Endothelial cell of umbilical vein (primary cell): ENCODE measurements around the gene PLPP3. TPM values are rescaled to one million over a fixed set of nuclear protein-coding genes. Genes with fewer than 3 reads are reported as not detected.

ENCODE experiments used
- BruUV-seq: library from RNA; stranded (reverse); fragments of 400-500 nt; replicated peaks from 2 replicates; lab custom pipeline; 2021; lab: Mats Ljungman, UMichigan
- CTCF ChIA-PET: fragments of 300-600, 350-600 bp; sonication (Branson Sonifier 250); formaldehyde crosslinking; loops from one replicate; lab custom pipeline; 2021; ENCODE audit warnings: antibody characterized with exemption, inconsistent platforms; lab: Charles Lee
- POLR2A ChIA-PET: fragments of 300-600, 350-600 bp; sonication (Branson Sonifier 250); formaldehyde crosslinking; loops from one replicate; lab custom pipeline; 2021; ENCODE audit warnings: antibody characterized with exemption, inconsistent platforms; lab: Charles Lee
- DNase-seq: peaks from one replicate; pipeline ENCODE4 v3.0.0-alpha.2; 2011; ENCODE audit warnings: low read depth, low spot score
- FAIRE-seq: peaks from 2 replicates; lab custom pipeline; 2011; peaks lifted over from hg19 to GRCh38; lab: Jason Lieb, UNC
- H2AFZ ChIP-seq: 2 replicates; pipeline ENCODE4 v1.6.0; 2012; ENCODE audit warnings: low read depth, low read length, control low read depth, inconsistent platforms
- H3K27ac ChIP-seq: 2 replicates; pipeline ENCODE4 v1.5.1; 2011; ENCODE audit warnings: low read depth, mild to moderate bottlenecking, control low read depth, low read length, moderate library complexity; ENCODE audit not compliant: insufficient read depth
- H3K27me3 ChIP-seq, 2 experiments: 2 replicates each; pipeline versions ENCODE4 v1.6.0 to v1.6.1; 2011; ENCODE audit warnings: low read length in 2 of 2, mixed read lengths in 1 of 2; ENCODE audit not compliant: control insufficient read depth in 2 of 2, insufficient read depth in 2 of 2
- H3K36me3 ChIP-seq, 2 experiments: 2 replicates in 1 of 2; 3 replicates in 1 of 2; pipeline ENCODE4 v1.5.1; 2011; ENCODE audit warnings: low read length in 2 of 2, mild to moderate bottlenecking in 1 of 2, moderate library complexity in 1 of 2; ENCODE audit not compliant: control insufficient read depth in 2 of 2, insufficient read depth in 2 of 2; ENCODE audit errors: extremely low read depth in 1 of 2
- H3K4me1 ChIP-seq: 3 replicates; pipeline ENCODE4 v1.5.1; 2011; ENCODE audit warnings: mild to moderate bottlenecking, low read length; ENCODE audit not compliant: control insufficient read depth, insufficient read depth; ENCODE audit errors: extremely low read depth
- H3K4me2 ChIP-seq: 2 replicates; pipeline ENCODE4 v1.6.1; 2011; ENCODE audit warnings: low read length, control low read depth, mixed read lengths; ENCODE audit not compliant: insufficient read depth
- H3K4me3 ChIP-seq, 3 experiments: fragments of 200-600 bp in 1 of 3; sonication (generic), shearing (Covaris generic) in 1 of 3; replicated peaks in 1 of 3; 2 replicates each; pipeline ENCODE4 v1.5.1; 2011 to 2016; ENCODE audit warnings: control low read depth in 3 of 3, low read length in 3 of 3, mild to moderate bottlenecking in 2 of 3, inconsistent platforms in 1 of 3, low read depth in 1 of 3, moderate library complexity in 1 of 3; ENCODE audit not compliant: insufficient read depth in 1 of 3
- H3K79me2 ChIP-seq: 2 replicates; pipeline ENCODE4 v1.6.0; 2012; ENCODE audit warnings: low read length, inconsistent platforms; ENCODE audit not compliant: control insufficient read depth, insufficient read depth
- H3K9ac ChIP-seq: replicated peaks from 2 replicates; pipeline ENCODE3; 2011; ENCODE audit warnings: low read length, control low read depth; ENCODE audit not compliant: insufficient read depth; ENCODE audit errors: extremely low read depth
- H3K9me1 ChIP-seq: replicated peaks from 3 replicates; pipeline ENCODE4 v1.6.0; 2011; ENCODE audit warnings: mild to moderate bottlenecking, low read length; ENCODE audit not compliant: control insufficient read depth, insufficient read depth; ENCODE audit errors: extremely low read depth
- H3K9me3 ChIP-seq: replicated peaks from 2 replicates; pipeline ENCODE4 v1.5.1; 2012; ENCODE audit warnings: low read length, inconsistent platforms; ENCODE audit not compliant: control insufficient read depth, insufficient read depth
- H4K20me1 ChIP-seq: replicated peaks from 2 replicates; pipeline ENCODE3; 2011; ENCODE audit warnings: mild to moderate bottlenecking, low read length; ENCODE audit not compliant: control insufficient read depth, insufficient read depth; ENCODE audit errors: extremely low read depth
- EZH2 ChIP-seq: IDR thresholded peaks from 2 replicates; pipeline ENCODE4 v1.6.1; 2012; ENCODE audit warnings: borderline replicate concordance, low read depth, mild to moderate bottlenecking, moderate library complexity, low read length, inconsistent platforms; ENCODE audit not compliant: severe bottlenecking
- FOS ChIP-seq: IDR thresholded peaks from 2 replicates; pipeline ENCODE4 v1.6.1; 2011; ENCODE audit warnings: mild to moderate bottlenecking, low read length, moderate library complexity, borderline replicate concordance; ENCODE audit not compliant: insufficient read depth
- GATA2 ChIP-seq: IDR thresholded peaks from 2 replicates; pipeline ENCODE4 v1.7.0; 2011; ENCODE audit warnings: low read depth, mild to moderate bottlenecking, moderate library complexity, mixed read lengths, low read length; ENCODE audit not compliant: insufficient read length, insufficient read depth
- JUN ChIP-seq: IDR thresholded peaks from 2 replicates; pipeline ENCODE4 v1.6.1; 2011; ENCODE audit warnings: borderline replicate concordance, low read depth; ENCODE audit not compliant: insufficient read length, insufficient read depth
- MYC ChIP-seq: IDR thresholded peaks from one replicate; pipeline ENCODE4 v1.6.1; 2011; ENCODE audit warnings: mild to moderate bottlenecking, low read depth, low read length
- POLR2A ChIP-seq: IDR thresholded peaks from 2 replicates; pipeline ENCODE4 v1.6.1; 2012; ENCODE audit warnings: low read depth, mild to moderate bottlenecking, control low read depth, low read length
- POLR2AphosphoS5 ChIP-seq: IDR thresholded peaks from 2 replicates; pipeline ENCODE4 v1.6.1; 2012; ENCODE audit warnings: low read depth, mild to moderate bottlenecking, control low read depth, low read length, moderate library complexity; ENCODE audit not compliant: insufficient read depth
- dilution Hi-C: fragments of 300-500 bp; cut with MboI; formaldehyde crosslinking; loops from one replicate; pipeline ENCODE4 v1.15.0; 2019; ENCODE audit warnings: low sequenced_read_pairs; ENCODE audit not compliant: extremely low pct_ligation_motif_present
- intact Hi-C: fragments of 100-400 bp; cut with micrococcal nuclease; formaldehyde crosslinking; loops from one replicate; pipeline ENCODE4 v1.10.0; 2022
- polyA plus RNA-seq, 4 experiments: library from polyadenylated mRNA; depleted of rRNA in 3 of 4; stranded (reverse) in 3 of 4; unstranded in 1 of 4; fragments of >200 nt; gene quantifications; 2 replicates each; pipeline versions ENCODE4 v1.2.1 to v1.2.3, GENCODE V29; 2011 to 2012; ENCODE audit warnings: missing spikeins in 1 of 4
- total RNA-seq: library from RNA; stranded (reverse); gene quantifications from 2 replicates; pipeline ENCODE4 v1.2.3, GENCODE V29; 2021
- TF ChIP-seq, protein P1 (sequence below), 2 donors: IDR thresholded peaks; 1 replicate in 1 of 2; 2 replicates in 1 of 2; pipeline ENCODE4 v1.5.1; 2011; ENCODE audit warnings: low read length in 2 of 2, mild to moderate bottlenecking in 2 of 2, moderate library complexity in 2 of 2, control low read depth in 1 of 2, inconsistent platforms in 1 of 2, low read depth in 1 of 2; ENCODE audit not compliant: insufficient read depth in 1 of 2; ENCODE audit errors: extremely low read depth in 1 of 2
- TF ChIP-seq, protein P2 (sequence below): IDR thresholded peaks from 2 replicates; pipeline ENCODE4 v1.6.1; 2011; ENCODE audit not compliant: insufficient read depth, insufficient read length

Gene PLPP3
- total and polyA plus RNA-seq, 2 donors (not counting 3 experiments of a cell fraction or from before 2014, with no cell fraction given): 11.3 to 14.1 TPM

DNA sequence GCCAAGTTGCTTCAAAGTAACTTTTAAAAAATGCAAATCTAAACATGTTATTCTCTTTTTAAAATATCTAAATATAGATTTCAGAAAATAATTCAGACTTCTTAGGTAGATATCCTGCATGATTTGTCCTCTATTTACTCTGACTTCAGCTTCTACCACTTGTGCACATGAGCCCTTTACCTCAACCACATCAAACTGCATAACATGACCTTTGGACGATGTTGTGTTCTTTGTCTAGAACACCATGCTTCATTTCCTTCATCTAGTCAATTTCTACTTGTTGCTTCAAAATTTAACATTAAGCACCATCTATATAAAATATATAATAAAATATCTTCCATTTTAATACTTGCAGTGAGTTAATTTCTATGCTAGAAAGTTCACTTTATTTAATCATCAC, 96.9 kb downstream of the PLPP3 start:
- Histone ChIP-seq H4K20me1 (no peaks in the 10 kb centered on the region), H3K4me3 (no peak overlapping the region), H3K9ac (no peak overlapping the region), H3K27me3 (no peaks in the 10 kb centered on the region), H3K27ac (no peak overlapping the region), H3K9me1 (no peaks in the 10 kb centered on the region), H3K79me2 (no peaks in the 10 kb centered on the region), H3K4me2 (peak overlapping the region; percentile 49), H2AFZ (no peak overlapping the region), H3K4me1 (peaks cover 24% of the 10 kb centered on the region), H3K36me3 (no peaks in the 10 kb centered on the region), H3K9me3 (no peaks in the 10 kb centered on the region)
- TF ChIP-seq FOS (no peak), MYC (no peak), GATA2 (no peak), POLR2A (no peak), EZH2 (no peak), POLR2AphosphoS5 (no peak), JUN (no peak)
- TF ChIP-seq, protein P1, sequence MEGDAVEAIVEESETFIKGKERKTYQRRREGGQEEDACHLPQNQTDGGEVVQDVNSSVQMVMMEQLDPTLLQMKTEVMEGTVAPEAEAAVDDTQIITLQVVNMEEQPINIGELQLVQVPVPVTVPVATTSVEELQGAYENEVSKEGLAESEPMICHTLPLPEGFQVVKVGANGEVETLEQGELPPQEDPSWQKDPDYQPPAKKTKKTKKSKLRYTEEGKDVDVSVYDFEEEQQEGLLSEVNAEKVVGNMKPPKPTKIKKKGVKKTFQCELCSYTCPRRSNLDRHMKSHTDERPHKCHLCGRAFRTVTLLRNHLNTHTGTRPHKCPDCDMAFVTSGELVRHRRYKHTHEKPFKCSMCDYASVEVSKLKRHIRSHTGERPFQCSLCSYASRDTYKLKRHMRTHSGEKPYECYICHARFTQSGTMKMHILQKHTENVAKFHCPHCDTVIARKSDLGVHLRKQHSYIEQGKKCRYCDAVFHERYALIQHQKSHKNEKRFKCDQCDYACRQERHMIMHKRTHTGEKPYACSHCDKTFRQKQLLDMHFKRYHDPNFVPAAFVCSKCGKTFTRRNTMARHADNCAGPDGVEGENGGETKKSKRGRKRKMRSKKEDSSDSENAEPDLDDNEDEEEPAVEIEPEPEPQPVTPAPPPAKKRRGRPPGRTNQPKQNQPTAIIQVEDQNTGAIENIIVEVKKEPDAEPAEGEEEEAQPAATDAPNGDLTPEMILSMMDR (IDR thresholded peaks at IDR 0.05; ENCODE audit: extremely low read depth in 1 of 2, insufficient read depth in 1 of 2, low read depth in 1 of 2, low read length in 2 of 2): no peak
- TF ChIP-seq, protein P2, sequence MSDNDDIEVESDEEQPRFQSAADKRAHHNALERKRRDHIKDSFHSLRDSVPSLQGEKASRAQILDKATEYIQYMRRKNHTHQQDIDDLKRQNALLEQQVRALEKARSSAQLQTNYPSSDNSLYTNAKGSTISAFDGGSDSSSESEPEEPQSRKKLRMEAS: no peak
- intact Hi-C loops (loop anchor here (2.0 kb wide), 1 partner anchor 96 kb away; the partner anchor contains the start of gene PLPP3), dilution Hi-C loops (no loop called here)
- FAIRE-seq: no peak
- BruUV-seq: no TSS peak
- ChIA-PET POLR2A (no interaction called here), CTCF (no interaction called here)
- no peak for DNase-seq
